GM23248 (cell line): Measurements from ENCODE around the gene MED25. TPM values are rescaled to one million over a fixed set of nuclear protein-coding genes. Genes with fewer than 3 reads are reported as not detected.
A peak's percentile ranks its signal among the peaks of the same experiment; 100 is the strongest.

ENCODE experiments used
- DNase-seq: peaks from one replicate; pipeline ENCODE4 v3.0.0-alpha.2; 2015
- H2AFZ ChIP-seq: fragments of 200-600 bp; sonication (generic); 2 replicates; pipeline ENCODE4 v1.6.1; 2016; ENCODE audit warnings: antibody characterized with exemption
- H3F3A ChIP-seq: fragments of 200-600 bp; sonication (generic); 2 replicates; pipeline ENCODE4 v1.6.1; 2016; ENCODE audit warnings: mild to moderate bottlenecking, antibody characterized with exemption, mixed run types; ENCODE audit not compliant: insufficient read depth
- H3K27ac ChIP-seq: fragments of 200-600 bp; sonication (generic); 2 replicates; pipeline ENCODE4 v1.5.1; 2016; ENCODE audit warnings: mild to moderate bottlenecking
- H3K27me3 ChIP-seq: fragments of 200-600 bp; sonication (generic); replicated peaks from 2 replicates; pipeline ENCODE4 v1.6.1; 2016; ENCODE audit warnings: mild to moderate bottlenecking; ENCODE audit not compliant: insufficient read depth
- H3K36me3 ChIP-seq: fragments of 200-600 bp; sonication (generic); 2 replicates; pipeline ENCODE4 v1.6.1; 2016; ENCODE audit warnings: low read depth, mild to moderate bottlenecking
- H3K4me1 ChIP-seq: fragments of 200-600 bp; sonication (generic); 2 replicates; pipeline ENCODE4 v1.6.1; 2016; ENCODE audit warnings: mild to moderate bottlenecking; ENCODE audit not compliant: insufficient read depth
- H3K4me2 ChIP-seq: fragments of 200-600 bp; sonication (generic); one replicate; pipeline ENCODE4 v1.6.1; 2016; ENCODE audit warnings: mild to moderate bottlenecking; ENCODE audit not compliant: unreplicated experiment
- H3K4me3 ChIP-seq: fragments of 200-600 bp; sonication (generic); 2 replicates; pipeline ENCODE4 v1.5.1; 2016; ENCODE audit warnings: mild to moderate bottlenecking
- H3K79me2 ChIP-seq: fragments of 200-600 bp; sonication (generic); 2 replicates; pipeline ENCODE4 v1.6.1; 2016; ENCODE audit warnings: mild to moderate bottlenecking; ENCODE audit not compliant: insufficient read depth
- H3K9ac ChIP-seq: fragments of 200-600 bp; sonication (generic); 2 replicates; pipeline ENCODE4 v1.6.1; 2016; ENCODE audit warnings: mild to moderate bottlenecking
- H3K9me2 ChIP-seq: fragments of 200-600 bp; sonication (generic); 2 replicates; pipeline ENCODE4 v1.6.1; 2016; ENCODE audit warnings: mixed run types, mild to moderate bottlenecking, moderate library complexity; ENCODE audit not compliant: insufficient read depth
- H3K9me3 ChIP-seq: fragments of 200-600 bp; sonication (generic); one replicate; pipeline ENCODE4 v1.6.1; 2017; ENCODE audit warnings: low read depth
- H4K20me1 ChIP-seq: fragments of 200-600 bp; sonication (generic); 2 replicates; pipeline ENCODE4 v1.6.0; 2016; ENCODE audit not compliant: insufficient read depth
- EZH2 ChIP-seq: fragments of 200-600 bp; sonication (generic); IDR thresholded peaks from 2 replicates; pipeline ENCODE4 v1.6.1; 2018; ENCODE audit warnings: antibody characterized with exemption, mild to moderate bottlenecking; ENCODE audit not compliant: insufficient read depth, poor library complexity, severe bottlenecking
- EZH2phosphoT487 ChIP-seq: fragments of 200-600 bp; sonication (generic); IDR thresholded peaks from 2 replicates; pipeline ENCODE4 v1.6.1; 2018; ENCODE audit warnings: antibody characterized with exemption, moderate library complexity, mild to moderate bottlenecking, low read depth; ENCODE audit not compliant: insufficient read depth
- WGBS, 2 experiments: methylation state at CpG; one replicate each; pipeline ENCODE4 v1.1.6; 2015 to 2017; ENCODE audit warnings: low lambda C conversion rate in 2 of 2, low coverage in 1 of 2; ENCODE audit errors: missing lambda C conversion rate in 2 of 2; 5-methylcytosine and 5-hydroxymethylcytosine counted together
- in situ Hi-C: fragments of 300-500 bp; cut with MboI; formaldehyde crosslinking; loops from 2 replicates; pipeline ENCODE4 v1.15.0; 2020
- polyA plus RNA-seq: library from polyadenylated mRNA; unstranded; fragments of >200 nt; fragmentation: Nextera tagmentation; extraction: Ambion mirVana; gene quantifications from 2 replicates; pipeline ENCODE4 v1.2.1, GENCODE V29; 2016
- total RNA-seq: library from RNA; depleted of rRNA; stranded (reverse); fragments of >200 nt; shearing (Covaris generic); gene quantifications from 2 replicates; pipeline ENCODE4 v1.2.3, GENCODE V29; 2014; rRNA removed

MED25 gene
- 21.8 and 24.2 TPM in 2 replicates for total RNA-seq
- 17.4 and 21.9 TPM in 2 replicates for polyA plus RNA-seq

GRCh38 chr19:49817964-49818648 lies at the start of gene MED25:
MED25 (plus strand) TSS chr19:49818289; CDS start chr19:49818342, 53 bp downstream.
- Histone ChIP-seq H4K20me1 (no peaks in the 10 kb centered on the region), H3K36me3 (no peaks in the 10 kb centered on the region), H3K27ac (peak within 1 kb of the TSS; percentile 96), H3K4me2 (peak within 1 kb of the TSS; percentile 80), H3K27me3 (no peaks in the 10 kb centered on the region), H2AFZ (peak within 1 kb of the TSS; percentile 75), H3K9me2 (no peaks in the 10 kb centered on the region), H3K9me3 (no peaks in the 10 kb centered on the region), H3F3A (no peaks in the 10 kb centered on the region), H3K4me3 (peak within 1 kb of the TSS; percentile 89), H3K9ac (peak within 1 kb of the TSS; percentile 95), H3K4me1 (peaks cover 14% of the 10 kb centered on the region), H3K79me2 (peaks cover 44% of the 10 kb centered on the region)
- in situ Hi-C loops, result no loop called here
- TF ChIP-seq EZH2phosphoT487 (no peak), EZH2 (no peak)
- WGBS, 2 experiments, result 1% methylated on average over 57 of the region's 57 CpGs
- DNase-seq, result peak; percentile 94

- no peaks in the 10 kb centered on the region for H3K36me3 ChIP-seq
- DNase-seq, result no peak
- no peak overlapping the region for H3K4me2 ChIP-seq
- H4K20me1 ChIP-seq, result no peaks in the 10 kb centered on the region; the same call in 1 of the 2 replicates
- H3K79me2 ChIP-seq, result peaks cover 87% of the 10 kb centered on the region
- no peak overlapping the region for H3K4me3 ChIP-seq
- no peaks in the 10 kb centered on the region for H3K9me3 ChIP-seq
- H3F3A ChIP-seq, result peaks cover 6% of the 10 kb centered on the region
- in situ Hi-C loops, result no loop called here
- 89 to 92% methylated on average over 8 of the region's 8 CpGs for whole genome bisulfite sequencing, 2 experiments
- TF ChIP-seq EZH2phosphoT487 (no peak), EZH2 (no peak)
- H3K9me2 ChIP-seq, result no peaks in the 10 kb centered on the region
- no peak overlapping the region for H3K9ac ChIP-seq
- H3K27me3 ChIP-seq, result no peaks in the 10 kb centered on the region
- H3K4me1 ChIP-seq, result peaks cover 18% of the 10 kb centered on the region
- no peak overlapping the region for H2AFZ ChIP-seq
- H3K27ac ChIP-seq, result no peak overlapping the region
These were observed 47.6 kb upstream of the MED25 start for GRCh38 chr19:49770529-49770928.

DNA sequence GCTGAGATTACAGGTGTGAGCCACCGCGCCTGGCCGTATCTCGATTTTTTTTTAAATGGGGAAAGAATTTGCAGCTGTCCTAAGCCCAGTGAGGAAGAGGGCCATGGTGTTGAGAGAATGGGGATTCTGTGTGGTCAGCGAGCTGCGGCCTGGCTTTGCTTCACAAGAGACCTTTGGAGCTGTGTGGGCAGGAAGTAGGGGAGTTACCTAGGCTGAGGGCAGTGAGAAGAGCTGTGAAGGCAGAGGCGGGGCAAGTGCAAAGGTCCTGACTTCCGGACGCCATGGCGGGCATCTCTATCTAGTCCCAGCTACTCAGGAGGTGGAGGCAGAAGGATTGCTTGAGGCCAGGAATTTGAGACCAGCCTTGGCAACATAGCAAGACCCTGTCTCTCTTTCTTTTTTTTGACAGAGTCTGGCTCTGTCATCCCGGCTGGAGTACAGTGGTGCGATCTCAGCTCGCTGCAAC lies 46.4 kb upstream of the MED25 start:
- no peak for DNase-seq
- Histone ChIP-seq H3K27ac (no peak overlapping the region), H3K9me2 (no peaks in the 10 kb centered on the region), H3K27me3 (no peaks in the 10 kb centered on the region), H3K9ac (no peak overlapping the region), H3K4me2 (no peak overlapping the region), H3K79me2 (peaks cover 99% of the 10 kb centered on the region), H2AFZ (no peak overlapping the region), H3F3A (no peaks in the 10 kb centered on the region), H3K36me3 (no peaks in the 10 kb centered on the region), H4K20me1 (no peaks in the 10 kb centered on the region; the same call in 1 of the 2 replicates), H3K4me3 (no peak overlapping the region), H3K9me3 (no peaks in the 10 kb centered on the region), H3K4me1 (peaks cover 12% of the 10 kb centered on the region; the same call in 1 of the 2 replicates)
- TF ChIP-seq EZH2phosphoT487 (no peak), EZH2 (no peak)
- in situ Hi-C loops, result no loop called here
- WGBS, 2 experiments, result 90 to 92% methylated on average over 13 of the region's 13 CpGs

GRCh38 chr19:49772850-49773432 lies 45.1 kb upstream of the MED25 start:
- no peaks in the 10 kb centered on the region for H3K9me3 ChIP-seq
- no peak overlapping the region for H3K4me3 ChIP-seq
- H3K9me2 ChIP-seq, result no peaks in the 10 kb centered on the region
- TF ChIP-seq EZH2phosphoT487 (no peak), EZH2 (no peak)
- in situ Hi-C loops, result no loop called here
- H3K27ac ChIP-seq, result no peak overlapping the region
- H3K9ac ChIP-seq, result no peak overlapping the region
- no peak overlapping the region for H2AFZ ChIP-seq
- 88 to 91% methylated on average over 10 of the region's 10 CpGs for WGBS, 2 experiments
- H4K20me1 ChIP-seq, result no peaks in the 10 kb centered on the region; the same call in 1 of the 2 replicates
- H3F3A ChIP-seq, result no peaks in the 10 kb centered on the region
- H3K4me1 ChIP-seq, result peaks cover 11% of the 10 kb centered on the region; the same call in 1 of the 2 replicates
- no peaks in the 10 kb centered on the region for H3K36me3 ChIP-seq
- no peaks in the 10 kb centered on the region for H3K27me3 ChIP-seq
- DNase-seq, result no peak
- H3K4me2 ChIP-seq, result no peak overlapping the region
- H3K79me2 ChIP-seq, result peaks cover 100% of the 10 kb centered on the region
